K562 (cell line): Measurements from ENCODE around the gene FAM120AOS. TPM values are rescaled to one million over a fixed set of nuclear protein-coding genes. Genes with fewer than 3 reads are reported as not detected.
A peak's percentile ranks its signal among the peaks of the same experiment; 100 is the strongest.

Experiments
- ATF1 ChIP-seq, 2 experiments: fragments of 450-650 bp in 1 of 2; IDR thresholded peaks; 2 replicates each; pipeline ENCODE4 v1.6.1; 2016; ENCODE audit warnings: missing compliant biosample characterization in 1 of 2, missing genetic modification characterization in 1 of 2
- CBX5 ChIP-seq: IDR thresholded peaks from 2 replicates; pipeline ENCODE4 v1.6.1; 2014; ENCODE audit warnings: low read depth, borderline replicate concordance
- CEBPB ChIP-seq: fragments of 450-650 bp; IDR thresholded peaks from 2 replicates; pipeline ENCODE4 v1.6.1; 2016; ENCODE audit warnings: missing genetic modification characterization, missing compliant biosample characterization
- CREB5 ChIP-seq: fragments of 250-450 bp; sonication (Bioruptor Pico); IDR thresholded peaks from 2 replicates; pipeline ENCODE4 v1.5.0; 2020; ENCODE audit warnings: mild to moderate bottlenecking
- DMBX1 ChIP-seq: fragments of 250-450 bp; sonication (Bioruptor Pico); IDR thresholded peaks from 2 replicates; pipeline ENCODE4 v1.8.0; 2022; ENCODE audit warnings: inconsistent platforms, mild to moderate bottlenecking, moderate library complexity, borderline replicate concordance
- E2F3 ChIP-seq: fragments of 250-450 bp; sonication (Bioruptor Pico); IDR thresholded peaks from 2 replicates; pipeline ENCODE4 v1.4.0; 2020; ENCODE audit warnings: mild to moderate bottlenecking
- ELK1 ChIP-seq: sonication (generic); formaldehyde crosslinking; IDR thresholded peaks from 2 replicates; pipeline ENCODE4 v1.8.1; 2022; ENCODE audit warnings: missing genetic modification reagents
- FOXA1 ChIP-seq: fragments of 450-650 bp; IDR thresholded peaks from 2 replicates; pipeline ENCODE4 v1.6.1; 2016; ENCODE audit warnings: mild to moderate bottlenecking, borderline replicate concordance
- HNRNPUL1 ChIP-seq: fragments of 200-400 bp; formaldehyde crosslinking; IDR thresholded peaks from 2 replicates; pipeline ENCODE4 v1.6.1; 2017; ENCODE audit warnings: low read length
- HSF4 ChIP-seq: fragments of 250-450 bp; sonication (Bioruptor Pico); IDR thresholded peaks from 2 replicates; pipeline ENCODE4 v2.1.2; 2022; ENCODE audit warnings: mild to moderate bottlenecking, moderate library complexity, borderline replicate concordance
- MYC ChIP-seq, 2 experiments: fragments of 250-450 bp in 1 of 2; sonication (Bioruptor Pico) in 1 of 2; IDR thresholded peaks; 2 replicates each; pipeline versions ENCODE4 v1.5.1 to v1.6.1; 2012 to 2021; ENCODE audit warnings: low read depth in 2 of 2, borderline replicate concordance in 1 of 2, improper control_type of control experiment in 1 of 2, low read length in 1 of 2, mild to moderate bottlenecking in 1 of 2, moderate library complexity in 1 of 2
- NFYB ChIP-seq: IDR thresholded peaks from 2 replicates; pipeline ENCODE4 v1.6.1; 2011; ENCODE audit warnings: mild to moderate bottlenecking, moderate library complexity; ENCODE audit not compliant: insufficient read length; ENCODE audit errors: extremely low read depth
- NR2F6 ChIP-seq: fragments of 450-650 bp; formaldehyde crosslinking; IDR thresholded peaks from 2 replicates; pipeline ENCODE4 v1.4.0; 2020; ENCODE audit warnings: mild to moderate bottlenecking
- SAFB2 ChIP-seq: fragments of 200-400 bp; formaldehyde crosslinking; IDR thresholded peaks from 2 replicates; pipeline ENCODE4 v1.6.1; 2018; ENCODE audit warnings: borderline replicate concordance, low read length, low read depth, moderate library complexity; ENCODE audit not compliant: severe bottlenecking
- SIN3B ChIP-seq: fragments of 450-650 bp; IDR thresholded peaks from 2 replicates; pipeline ENCODE4 v1.6.1; 2017; ENCODE audit warnings: low read depth, mild to moderate bottlenecking, moderate library complexity
- TAL1 ChIP-seq: fragments of 450-650 bp; IDR thresholded peaks from 2 replicates; pipeline ENCODE4 v1.6.1; 2016; ENCODE audit warnings: mild to moderate bottlenecking
- TCF3 ChIP-seq: sonication (generic); formaldehyde crosslinking; IDR thresholded peaks from 2 replicates; pipeline ENCODE4 v1.4.0; 2020; ENCODE audit warnings: mild to moderate bottlenecking, missing genetic modification reagents
- VEZF1 ChIP-seq: fragments of 200-800 bp; sonication (Bioruptor generic); IDR thresholded peaks from 2 replicates; pipeline ENCODE4 v1.6.1; 2017; ENCODE audit warnings: missing genetic modification characterization, missing compliant biosample characterization
- ZBTB34 ChIP-seq: fragments of 250-450 bp; sonication (Bioruptor Pico); IDR thresholded peaks from 2 replicates; pipeline ENCODE4 v1.8.0; 2021; ENCODE audit warnings: mild to moderate bottlenecking, moderate library complexity
- ZNF41 ChIP-seq: fragments of 250-450 bp; sonication (Bioruptor Pico); conservative IDR thresholded peaks from 2 replicates; pipeline ENCODE4 v1.4.0; 2020; ENCODE audit warnings: mild to moderate bottlenecking
- ZNF444 ChIP-seq: fragments of 250-450 bp; sonication (Bioruptor Pico); IDR thresholded peaks from 2 replicates; pipeline ENCODE4 v1.4.0; 2020; ENCODE audit warnings: mild to moderate bottlenecking, moderate library complexity
- ZNF583 ChIP-seq: fragments of 250-450 bp; sonication (Bioruptor Pico); IDR thresholded peaks from 2 replicates; pipeline ENCODE4 v1.4.0; 2020
- ZNF79 ChIP-seq: fragments of 250-450 bp; sonication (Bioruptor Pico); IDR thresholded peaks from 2 replicates; pipeline ENCODE4 v1.4.0; 2020; ENCODE audit warnings: low read depth, mild to moderate bottlenecking, moderate library complexity
- polyA plus RNA-seq, 8 experiments: library from polyadenylated mRNA; depleted of rRNA in 4 of 8; stranded (reverse) in 5 of 8; unstranded in 3 of 8; fragments of >200 nt; fragmentation: Nextera tagmentation in 2 of 8; fragmentation: Illumina TruSeq in 1 of 8; extraction: Ambion mirVana in 2 of 8; extraction: Trizol in 1 of 8; gene quantifications; 2 replicates each; pipeline versions ENCODE4 v1.2.1 to v1.2.3, GENCODE V29; 2011 to 2014; ENCODE audit warnings: inconsistent platforms in 1 of 8, missing spikeins in 1 of 8
- total RNA-seq, 7 experiments: library from RNA; depleted of rRNA in 6 of 7; stranded (reverse); fragments of >200 nt in 6 of 7; fragmentation: Illumina TruSeq in 2 of 7; extraction: Trizol in 2 of 7; gene quantifications; 2 replicates each; pipeline versions ENCODE4 v1.2.1 to v1.2.3, GENCODE V29; 2011 to 2021; ENCODE audit warnings: low replicate concordance in 1 of 7

Gene FAM120AOS
- total and polyA plus RNA-seq, 9 of the 15 experiments (the other 6 are each of a cell fraction or from before 2014, with no cell fraction given) = 18.8 to 53.4 (median 41.4) TPM

- TF ChIP-seq ZBTB34 (no peak), NFYB (peak; percentile 82), TAL1 (no peak), CBX5 (no peak), ZNF79 (0 out of 2 replicates have a peak, but pooled peaks have one; percentile 40), ATF1 (CRISPR knock-in tag; IDR thresholded peaks at IDR 0.05) (no peak), ATF1 (tag; IDR thresholded peaks at IDR 0.05) (peak; percentile 75), CREB5 (CRISPR knock-in tag) (no peak), MYC (IDR thresholded peaks at IDR 0.05; ENCODE audit: low read depth, low read length) (peak; percentile 11; the same call in 1 of the 2 replicates), MYC (CRISPR knock-in tag; IDR thresholded peaks at IDR 0.05; ENCODE audit: borderline replicate concordance, low read depth) (no peak), HSF4 (CRISPR knock-in tag) (no peak), ELK1 (CRISPR knock-in tag) (no peak), DMBX1 (CRISPR knock-in tag) (peak; percentile 60; the same call in 1 of the 2 replicates), ZNF41 (CRISPR knock-in tag) (0 out of 2 replicates have a peak, but pooled peaks have one; percentile 16), VEZF1 (CRISPR knock-in tag) (peak; percentile 83), NR2F6 (CRISPR knock-in tag) (no peak), SAFB2 (no peak), HNRNPUL1 (no peak), TCF3 (CRISPR knock-in tag) (0 out of 2 replicates have a peak, but pooled peaks have one; percentile 15), ZNF583 (CRISPR knock-in tag) (no peak), FOXA1 (no peak), E2F3 (CRISPR knock-in tag) (0 out of 2 replicates have a peak, but pooled peaks have one; percentile 16), CEBPB (tag) (no peak), SIN3B (no peak), ZNF444 (CRISPR knock-in tag) (0 out of 2 replicates have a peak, but pooled peaks have one; percentile 48)
Measured at GRCh38 chr9:93453047-93453914, at the start of gene FAM120AOS (continued).
